Measurements from ENCODE around the gene DQX1.

DNA sequence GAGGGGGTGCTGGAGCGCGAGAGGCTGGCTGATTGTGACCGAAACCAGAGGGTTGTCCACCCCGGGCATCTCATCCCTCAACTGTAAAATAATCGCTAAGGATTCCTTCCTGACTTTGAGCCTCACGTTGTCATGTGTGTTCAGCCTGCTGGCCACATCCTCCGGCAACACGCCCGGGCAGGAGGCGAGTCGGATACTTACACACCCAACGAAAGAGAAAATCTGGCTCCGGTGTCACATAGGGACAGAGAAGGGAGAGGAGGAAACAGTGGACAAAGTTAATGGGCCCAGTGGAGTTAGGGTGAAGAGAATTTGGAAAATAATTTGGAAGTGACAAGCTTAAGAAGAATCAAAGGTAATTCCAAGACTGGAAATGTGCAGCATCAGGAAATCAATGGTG is 9.4 kb downstream of the DQX1 start:
- TF ChIP-seq REST (IDR thresholded peaks at IDR 0.05; ENCODE audit: insufficient read depth in 1 of 2, low read depth in 2 of 2, low read length in 2 of 2) (no peak), FOXP2 (optimal IDR thresholded peaks at IDR 0.05; ENCODE audit: borderline replicate concordance, extremely low read depth, extremely low read length, insufficient read depth) (no peak), TAF1 (IDR thresholded peaks at IDR 0.05; ENCODE audit: borderline replicate concordance, insufficient read depth, low read length) (no peak)

Measured in PFSK-1 (cell line).